Activated CD4-positive, alpha-beta memory T cell treated with anti-CD3 and anti-CD28 coated beads for 36 hours (primary cell): ENCODE measurements around the gene MRPS21. TPM values are rescaled to one million over a fixed set of nuclear protein-coding genes. Genes with fewer than 3 reads are reported as not detected.
"Not testable (repeated sequence)": the region's sequence is repeated elsewhere in the genome, so short reads cannot be mapped to it uniquely, and the experiment has no call there.

Experiments
- CTCF ChIA-PET: fragments of 350-600 bp; sonication (Branson Sonifier 250); formaldehyde crosslinking; loops from one replicate; lab custom pipeline; 2021; ENCODE audit warnings: antibody characterized with exemption, inconsistent platforms; lab: Charles Lee
- POLR2A ChIA-PET: fragments of 350-600 bp; sonication (Branson Sonifier 250); formaldehyde crosslinking; loops from one replicate; lab custom pipeline; 2021; ENCODE audit warnings: antibody characterized with exemption; lab: Charles Lee
- DNase-seq: peaks from one replicate; pipeline ENCODE4 v3.0.0-alpha.2; 2020
- H3K27ac Mint-ChIP-seq: one replicate; pipeline ENCODE4 v1.8.0; 2021; ENCODE audit warnings: mixed read lengths
- H3K27me3 Mint-ChIP-seq: one replicate; pipeline ENCODE4 v1.8.0; 2021; ENCODE audit warnings: mixed read lengths
- H3K36me3 Mint-ChIP-seq: one replicate; pipeline ENCODE4 v1.8.0; 2021; ENCODE audit warnings: mixed read lengths
- H3K4me1 Mint-ChIP-seq: one replicate; pipeline ENCODE4 v1.8.0; 2021; ENCODE audit warnings: low read depth, mixed read lengths
- H3K4me3 Mint-ChIP-seq: one replicate; pipeline ENCODE4 v1.8.0; 2021; ENCODE audit warnings: mild to moderate bottlenecking, mixed read lengths
- H3K9me3 Mint-ChIP-seq: one replicate; pipeline ENCODE4 v1.8.0; 2021; ENCODE audit warnings: mixed read lengths
- intact Hi-C: fragments of 100-400 bp; cut with micrococcal nuclease; formaldehyde crosslinking; loops from one replicate; pipeline ENCODE4 v1.15.1; 2023
- total RNA-seq, 2 experiments: library from RNA; stranded (reverse); gene quantifications; one replicate each; pipeline ENCODE4 v1.2.3, GENCODE V29; 2021

MRPS21 gene
- total RNA-seq, 2 experiments from 2014 or later, result 78.6 to 82.9 TPM

- Mint-ChIP-seq H3K27me3 (no peaks in the 10 kb centered on the region), H3K4me3 (peak overlapping the region; percentile 76), H3K4me1 (peaks cover 27% of the 10 kb centered on the region), H3K36me3 (no peaks in the 10 kb centered on the region), H3K27ac (no peak overlapping the region), H3K9me3 (no peaks in the 10 kb centered on the region)
- ChIA-PET POLR2A (no interaction called here), CTCF (interaction anchor here (1.4 to 6.5 kb wide), 3 partner anchors 15 to 31 kb away, joined by 4 to 66 read pairs (median 6); partner anchors contain the start of gene CA14)
- intact Hi-C loops, result loop anchor here (5.0 kb wide), 1 partner anchor 45 kb away; the partner anchor contains the start of gene ANP32E
- DNase-seq, result no peak
Observed at GRCh38 chr1:150282558-150282958, 11.1 kb upstream of the MRPS21 start.

- H3K4me3 Mint-ChIP-seq, result no peak overlapping the region
- H3K27ac Mint-ChIP-seq, result no peak overlapping the region
- intact Hi-C loops, result loop anchor here (1.0 to 5.0 kb wide), 2 partner anchors 10 to 46 kb away; partner anchors contain the start of genes ANP32E and MRPS21
- no peaks in the 10 kb centered on the region for H3K9me3 Mint-ChIP-seq
- H3K36me3 Mint-ChIP-seq, result no peaks in the 10 kb centered on the region
- H3K4me1 Mint-ChIP-seq, result peaks cover 27% of the 10 kb centered on the region
- no peaks in the 10 kb centered on the region for H3K27me3 Mint-ChIP-seq
- ChIA-PET CTCF (interaction anchor here (6.5 kb wide), 1 partner anchor 28 kb away, joined by 66 read pairs; the partner anchor contains the start of gene CA14), POLR2A (no interaction called here)
- DNase-seq, result no peak
Observed at GRCh38 chr1:150283260-150283659, 10.4 kb upstream of the MRPS21 start.

- H3K27me3 Mint-ChIP-seq, result no peaks in the 10 kb centered on the region
- CTCF ChIA-PET, result interaction anchor here (4.0 kb wide), 1 partner anchor 33 kb away, joined by 14 read pairs; no protein-coding TSS in a partner anchor
Observed at GRCh38 chr1:150288382-150288781, 5.3 kb upstream of the MRPS21 start.

GRCh38 chr1:150288822-150289221, 4.8 kb upstream of the MRPS21 start:
- POLR2A ChIA-PET, result interaction anchor here (1.3 kb wide), 1 partner anchor 16 kb away, joined by 4 read pairs; no protein-coding TSS in a partner anchor
- no peaks in the 10 kb centered on the region for H3K36me3 Mint-ChIP-seq
- H3K9me3 Mint-ChIP-seq, result no peaks in the 10 kb centered on the region
- H3K27me3 Mint-ChIP-seq, result no peaks in the 10 kb centered on the region
- H3K4me1 Mint-ChIP-seq, result peaks cover 11% of the 10 kb centered on the region
- no peak for DNase-seq
- H3K4me3 Mint-ChIP-seq, result no peak overlapping the region
- intact Hi-C loops, result no loop called here
- H3K27ac Mint-ChIP-seq, result no peak overlapping the region
- CTCF ChIA-PET, result interaction anchor here (4.0 kb wide), 1 partner anchor 33 kb away, joined by 14 read pairs; no protein-coding TSS in a partner anchor

More at GRCh38 chr1:150288382-150288781, 5.3 kb upstream of the MRPS21 start:
- no peaks in the 10 kb centered on the region for H3K9me3 Mint-ChIP-seq
- no peak for DNase-seq
- intact Hi-C loops, result no loop called here
- no peaks in the 10 kb centered on the region for H3K36me3 Mint-ChIP-seq
- no peak overlapping the region for H3K27ac Mint-ChIP-seq
- H3K4me3 Mint-ChIP-seq, result no peak overlapping the region
- POLR2A ChIA-PET, result interaction anchor here (1.3 kb wide), 1 partner anchor 15 kb away, joined by 4 read pairs; no protein-coding TSS in a partner anchor
- H3K4me1 Mint-ChIP-seq, result peaks cover 7% of the 10 kb centered on the region

- peak overlapping the region; percentile 1 for H3K4me3 Mint-ChIP-seq
- CTCF ChIA-PET, result no interaction called here
- no peaks in the 10 kb centered on the region for H3K27me3 Mint-ChIP-seq
- intact Hi-C loops, result no loop called here
- H3K4me1 Mint-ChIP-seq, result peaks cover 41% of the 10 kb centered on the region
- H3K9me3 Mint-ChIP-seq, result no peaks in the 10 kb centered on the region
- H3K27ac Mint-ChIP-seq, result peak overlapping the region; percentile 18
- H3K36me3 Mint-ChIP-seq, result peaks cover 32% of the 10 kb centered on the region
- POLR2A ChIA-PET, result interaction anchor here (0.9 kb wide), 1 partner anchor 409 kb away, joined by 7 read pairs; a partner anchor contains a TSS
- DNase-seq, result no peak
Observed at GRCh38 chr1:150295476-150295875, 1.8 kb downstream of the MRPS21 start.

- Mint-ChIP-seq H3K4me1 (peaks cover 27% of the 10 kb centered on the region), H3K27me3 (no peaks in the 10 kb centered on the region), H3K36me3 (peaks cover 39% of the 10 kb centered on the region), H3K4me3 (no peak overlapping the region), H3K9me3 (no peaks in the 10 kb centered on the region), H3K27ac (no peak overlapping the region)
- intact Hi-C loops, result no loop called here
- no peak for DNase-seq
- ChIA-PET CTCF (no interaction called here), POLR2A (interaction anchor here (1.2 kb wide), 1 partner anchor 36 kb away, joined by 7 read pairs; no protein-coding TSS in a partner anchor)
Observed at GRCh38 chr1:150299716-150300115, 6.1 kb downstream of the MRPS21 start.

GRCh38 chr1:150302338-150302737, 8.7 kb downstream of the MRPS21 start:
- no peak overlapping the region for H3K27ac Mint-ChIP-seq
- H3K4me1 Mint-ChIP-seq, result peaks cover 10% of the 10 kb centered on the region
- H3K27me3 Mint-ChIP-seq, result no peaks in the 10 kb centered on the region
- intact Hi-C loops, result no loop called here
- no peak overlapping the region for H3K4me3 Mint-ChIP-seq
- CTCF ChIA-PET, result interaction anchor here (1.4 kb wide), 1 partner anchor 47 kb away, joined by 3 read pairs; no protein-coding TSS in a partner anchor
- peaks cover 37% of the 10 kb centered on the region for H3K36me3 Mint-ChIP-seq
- no peaks in the 10 kb centered on the region for H3K9me3 Mint-ChIP-seq
- POLR2A ChIA-PET, result no interaction called here
- no peak for DNase-seq

GRCh38 chr1:150302902-150303301, 9.2 kb downstream of the MRPS21 start:
- Mint-ChIP-seq H3K4me3 (no peak overlapping the region), H3K4me1 (peaks cover 6% of the 10 kb centered on the region), H3K9me3 (no peaks in the 10 kb centered on the region), H3K36me3 (peaks cover 34% of the 10 kb centered on the region), H3K27ac (no peak overlapping the region), H3K27me3 (no peaks in the 10 kb centered on the region)
- ChIA-PET CTCF (interaction anchor here (1.4 kb wide), 1 partner anchor 47 kb away, joined by 3 read pairs; no protein-coding TSS in a partner anchor), POLR2A (no interaction called here)
- DNase-seq, result no peak
- intact Hi-C loops, result no loop called here

- DNase-seq, POLR2A ChIA-PET, CTCF ChIA-PET, H3K4me3 Mint-ChIP-seq, H3K27ac Mint-ChIP-seq, H3K27me3 Mint-ChIP-seq, H3K4me1 Mint-ChIP-seq, H3K9me3 Mint-ChIP-seq, intact Hi-C loops: not testable (repeated sequence)
- peaks cover 20% of the 10 kb centered on the region for H3K36me3 Mint-ChIP-seq
Observed at GRCh38 chr1:150308585-150308984, 14.9 kb downstream of the MRPS21 start.

- intact Hi-C loops, result no loop called here
- no peaks in the 10 kb centered on the region for H3K4me1 Mint-ChIP-seq
- ChIA-PET POLR2A (no interaction called here), CTCF (no interaction called here)
- no peak for DNase-seq
- no peak overlapping the region for H3K27ac Mint-ChIP-seq
- no peaks in the 10 kb centered on the region for H3K9me3 Mint-ChIP-seq
- H3K36me3 Mint-ChIP-seq, result peaks cover 20% of the 10 kb centered on the region
- no peak overlapping the region for H3K4me3 Mint-ChIP-seq
- no peaks in the 10 kb centered on the region for H3K27me3 Mint-ChIP-seq
Observed at GRCh38 chr1:150309758-150310508, 16.3 kb downstream of the MRPS21 start.

- no peaks in the 10 kb centered on the region for H3K4me1 Mint-ChIP-seq
- H3K4me3 Mint-ChIP-seq, result no peak overlapping the region
- ChIA-PET POLR2A (interaction anchor here (0.9 kb wide), 1 partner anchor 9 kb away, joined by 3 read pairs; the partner anchor contains the start of gene PRPF3), CTCF (interaction anchor here (1.1 kb wide), 1 partner anchor 56 kb away, joined by 3 read pairs; no protein-coding TSS in a partner anchor)
- no peaks in the 10 kb centered on the region for H3K9me3 Mint-ChIP-seq
- H3K27ac Mint-ChIP-seq, result no peak overlapping the region
- DNase-seq, result no peak
- intact Hi-C loops, result no loop called here
- H3K36me3 Mint-ChIP-seq, result peaks cover 7% of the 10 kb centered on the region
- no peaks in the 10 kb centered on the region for H3K27me3 Mint-ChIP-seq
Observed at GRCh38 chr1:150311762-150312161, 18.1 kb downstream of the MRPS21 start.

- H3K4me1 Mint-ChIP-seq, DNase-seq, H3K9me3 Mint-ChIP-seq, H3K36me3 Mint-ChIP-seq, H3K27ac Mint-ChIP-seq, H3K4me3 Mint-ChIP-seq, H3K27me3 Mint-ChIP-seq, CTCF ChIA-PET, intact Hi-C loops, POLR2A ChIA-PET: not testable (repeated sequence)
Observed at GRCh38 chr1:150314691-150315090, 21.0 kb downstream of the MRPS21 start.
